ENCODE measurements around the gene LILRB3. TPM values are rescaled to one million over a fixed set of nuclear protein-coding genes. Genes with fewer than 3 reads are reported as not detected.

The LILRB3 gene
- total and polyA plus RNA-seq, 2 of the 4 experiments (the other 2 are of a cell fraction) = not detected

GRCh38 chr19:54266133-54266532 lies 43.3 kb upstream of the LILRB3 start:
- TF ChIP-seq SMC3 (IDR thresholded peaks at IDR 0.05; ENCODE audit: low read depth, low read length) (peak; percentile 22; the same call in 1 of the 2 replicates), RAD21 (IDR thresholded peaks at IDR 0.05; ENCODE audit: low read length) (peak; percentile 27; the same call in 1 of the 2 replicates), CTCF (conservative IDR thresholded peaks at IDR 0.05; ENCODE audit: low read depth, low read length) (peak; percentile 50), RFX5 (IDR thresholded peaks at IDR 0.05; ENCODE audit: low read depth, low read length) (no peak), RCOR1 (IDR thresholded peaks at IDR 0.05; ENCODE audit: insufficient replicate concordance, low read length) (no peak)
- Histone ChIP-seq H3K79me1 (ENCODE audit: low read depth in 1 of 2, low read length in 2 of 2) (no peaks in the 10 kb centered on the region), H3K23ac (ENCODE audit: low read depth, low read length) (no peak overlapping the region), H3K4me3 (ENCODE audit: insufficient read depth, low read depth, low read length) (no peak overlapping the region), H2BK5ac (ENCODE audit: low read depth, low read length, poor library complexity, severe bottlenecking) (no peak overlapping the region), H3K27me3 (ENCODE audit: control insufficient read depth, insufficient read depth, low read length) (no peaks in the 10 kb centered on the region), H2BK20ac (ENCODE audit: low read depth, low read length) (no peak overlapping the region), H3K9me3 (ENCODE audit: control insufficient read depth, insufficient read depth, low read length) (no peaks in the 10 kb centered on the region), H3K27ac (ENCODE audit: insufficient read depth, low read length) (no peak overlapping the region), H3K14ac (replicated peaks; ENCODE audit: low read depth, low read length) (no peak overlapping the region), H3K4me1 (ENCODE audit: control insufficient read depth, insufficient read depth, low read length) (no peaks in the 10 kb centered on the region), H2AK5ac (ENCODE audit: low read depth, low read length) (no peak overlapping the region), H4K5ac (ENCODE audit: low read depth, low read length) (no peak overlapping the region), H4K20me1 (ENCODE audit: insufficient read depth, low read length) (no peaks in the 10 kb centered on the region), H3K9ac (ENCODE audit: low read depth, low read length) (no peak overlapping the region), H3K36me3 (ENCODE audit: control insufficient read depth, insufficient read depth, low read length) (no peaks in the 10 kb centered on the region), H3K18ac (ENCODE audit: low read depth, low read length) (no peak overlapping the region), H2AK9ac (replicated peaks; ENCODE audit: low read depth, low read length, poor library complexity) (no peak overlapping the region), H3K56ac (ENCODE audit: extremely low read depth, insufficient read depth, low read length) (no peak overlapping the region), H2BK15ac (ENCODE audit: low read depth, low read length) (no peak overlapping the region), H2BK120ac (ENCODE audit: low read depth, low read length) (no peak overlapping the region), H3K4ac (ENCODE audit: low read depth, low read length) (no peak overlapping the region), H3K9me1 (ENCODE audit: insufficient read depth, low read length) (no peaks in the 10 kb centered on the region), H4K91ac (ENCODE audit: insufficient read depth, low read depth, low read length) (no peak overlapping the region), H4K8ac (ENCODE audit: low read depth in 2 of 2, low read length in 2 of 2) (no peak overlapping the region), H3K4me2 (ENCODE audit: low read depth, low read length) (no peak overlapping the region), H2AFZ (replicated peaks; ENCODE audit: low read length, poor library complexity) (no peak overlapping the region)
- no TSS peak for BruUV-seq (replicated peaks)
- ChIA-PET POLR2A (ENCODE audit: unreplicated experiment) (no interaction called here), CTCF (interaction anchor here (0.6 to 0.9 kb wide), 2 partner anchors 76 to 1565 kb away, joined by 3 read pairs; partner anchors contain the start of gene MBOAT7)
- dilution Hi-C loops (cut with HindIII; ENCODE audit: low sequenced_read_pairs, unreplicated experiment) (no loop called here), in situ Hi-C loops (cut with MboI; ENCODE audit: low sequenced_read_pairs) (no loop called here), intact Hi-C loops (cut with micrococcal nuclease) (no loop called here)
- WGBS, 2 experiments (ENCODE audit: extremely low coverage in 2 of 2, insufficient read length in 1 of 2) = no CpG with 5 or more reads among the region's 6 CpGs
- DNase-seq = peak; percentile 59
- ATAC-seq (ENCODE audit: low read depth) = peak; percentile 80
